ENCODE measurements around the gene RASAL1.

- TF ChIP-seq CTCF (IDR thresholded peaks at IDR 0.05 in 4 of 5, conservative IDR thresholded peaks at IDR 0.05 in 1 of 5) (no peak), POLR2A (IDR thresholded peaks at IDR 0.05) (no peak)
These were observed 48.7 kb upstream of the RASAL1 start for GRCh38 chr12:113184098-113184899.
